ENCODE results near the gene OMG. TPM values are rescaled to one million over a fixed set of nuclear protein-coding genes. Genes with fewer than 3 reads are reported as not detected.

The OMG gene
- total RNA-seq, 1 donor from 2014 or later, result not detected

GRCh38 chr17:31327534-31328159 is 30.6 kb upstream of the OMG start:
- H3K27me3 Mint-ChIP-seq (ENCODE audit: unreplicated experiment), result peaks cover 2% of the 10 kb centered on the region
- no peak overlapping the region for H3K4me3 Mint-ChIP-seq (ENCODE audit: unreplicated experiment)
- H3K4me1 Mint-ChIP-seq (ENCODE audit: unreplicated experiment), result no peaks in the 10 kb centered on the region
- no peak for DNase-seq (ENCODE audit: low spot score)
- H3K36me3 Mint-ChIP-seq (ENCODE audit: low read depth, unreplicated experiment), result no peaks in the 10 kb centered on the region
- H3K27ac Mint-ChIP-seq (ENCODE audit: unreplicated experiment), result no peak overlapping the region
- H3K9me3 Mint-ChIP-seq (ENCODE audit: unreplicated experiment), result no peaks in the 10 kb centered on the region
- TF ChIP-seq CTCF (IDR thresholded peaks at IDR 0.05; ENCODE audit: unreplicated experiment), result no peak

- H3K9me3 Mint-ChIP-seq (ENCODE audit: unreplicated experiment), result no peaks in the 10 kb centered on the region
- H3K4me3 Mint-ChIP-seq (ENCODE audit: unreplicated experiment), result no peak overlapping the region
- DNase-seq (ENCODE audit: low spot score), result no peak
- H3K36me3 Mint-ChIP-seq (ENCODE audit: low read depth, unreplicated experiment), result no peaks in the 10 kb centered on the region
- no peak for TF ChIP-seq CTCF (IDR thresholded peaks at IDR 0.05; ENCODE audit: unreplicated experiment)
- H3K4me1 Mint-ChIP-seq (ENCODE audit: unreplicated experiment), result peaks cover 4% of the 10 kb centered on the region
- no peak overlapping the region for H3K27ac Mint-ChIP-seq (ENCODE audit: unreplicated experiment)
- peaks cover 2% of the 10 kb centered on the region for H3K27me3 Mint-ChIP-seq (ENCODE audit: unreplicated experiment)
These were observed 26.5 kb upstream of the OMG start for GRCh38 chr17:31323551-31323950.

- Mint-ChIP-seq H3K27ac (ENCODE audit: unreplicated experiment) (no peak overlapping the region), H3K4me3 (ENCODE audit: unreplicated experiment) (no peak overlapping the region), H3K36me3 (ENCODE audit: low read depth, unreplicated experiment) (no peaks in the 10 kb centered on the region), H3K4me1 (ENCODE audit: unreplicated experiment) (peaks cover 10% of the 10 kb centered on the region), H3K9me3 (ENCODE audit: unreplicated experiment) (no peaks in the 10 kb centered on the region), H3K27me3 (ENCODE audit: unreplicated experiment) (no peaks in the 10 kb centered on the region)
- no peak for DNase-seq (ENCODE audit: low spot score)
- no peak for TF ChIP-seq CTCF (IDR thresholded peaks at IDR 0.05; ENCODE audit: unreplicated experiment)
These were observed 24.9 kb upstream of the OMG start for GRCh38 chr17:31321966-31322365.

GRCh38 chr17:31321481-31321880 is 24.4 kb upstream of the OMG start, which contains the start of gene EVI2A:
TSS of gene EVI2A (minus strand) at chr17:31321622. CDS start at chr17:31319013, 2,609 bp downstream.
- peaks cover 10% of the 10 kb centered on the region for H3K4me1 Mint-ChIP-seq (ENCODE audit: unreplicated experiment)
- no peaks in the 10 kb centered on the region for H3K9me3 Mint-ChIP-seq (ENCODE audit: unreplicated experiment)
- no peak for DNase-seq (ENCODE audit: low spot score)
- H3K4me3 Mint-ChIP-seq (ENCODE audit: unreplicated experiment), result no peak within 1 kb of the TSS
- no peaks in the 10 kb centered on the region for H3K36me3 Mint-ChIP-seq (ENCODE audit: low read depth, unreplicated experiment)
- H3K27me3 Mint-ChIP-seq (ENCODE audit: unreplicated experiment), result no peaks in the 10 kb centered on the region
- no peak for TF ChIP-seq CTCF (IDR thresholded peaks at IDR 0.05; ENCODE audit: unreplicated experiment)
- no peak within 1 kb of the TSS for H3K27ac Mint-ChIP-seq (ENCODE audit: unreplicated experiment)

- Mint-ChIP-seq H3K27me3 (ENCODE audit: unreplicated experiment) (no peaks in the 10 kb centered on the region), H3K27ac (ENCODE audit: unreplicated experiment) (no peak overlapping the region), H3K36me3 (ENCODE audit: low read depth, unreplicated experiment) (no peaks in the 10 kb centered on the region), H3K9me3 (ENCODE audit: unreplicated experiment) (no peaks in the 10 kb centered on the region), H3K4me1 (ENCODE audit: unreplicated experiment) (peaks cover 10% of the 10 kb centered on the region), H3K4me3 (ENCODE audit: unreplicated experiment) (no peak overlapping the region)
- TF ChIP-seq CTCF (IDR thresholded peaks at IDR 0.05; ENCODE audit: unreplicated experiment), result no peak
- DNase-seq (ENCODE audit: low spot score), result no peak
These were observed 23.8 kb upstream of the OMG start for GRCh38 chr17:31320791-31321190.

All from endothelial cell (in vitro differentiated cells).